ENCODE results near the gene SLC25A43.
A peak's percentile ranks its signal among the peaks of the same experiment; 100 is the strongest.
"Not testable (repeated sequence)": the region's sequence is repeated elsewhere in the genome, so short reads cannot be mapped to it uniquely, and the experiment has no call there.

Gene SLC25A43

GRCh38 chrX:119410027-119410819, 11.1 kb downstream of the SLC25A43 start:
- no peak for DNase-seq

GRCh38 chrX:119410854-119411253, 11.7 kb downstream of the SLC25A43 start:
- DNase-seq, result no peak

DNA sequence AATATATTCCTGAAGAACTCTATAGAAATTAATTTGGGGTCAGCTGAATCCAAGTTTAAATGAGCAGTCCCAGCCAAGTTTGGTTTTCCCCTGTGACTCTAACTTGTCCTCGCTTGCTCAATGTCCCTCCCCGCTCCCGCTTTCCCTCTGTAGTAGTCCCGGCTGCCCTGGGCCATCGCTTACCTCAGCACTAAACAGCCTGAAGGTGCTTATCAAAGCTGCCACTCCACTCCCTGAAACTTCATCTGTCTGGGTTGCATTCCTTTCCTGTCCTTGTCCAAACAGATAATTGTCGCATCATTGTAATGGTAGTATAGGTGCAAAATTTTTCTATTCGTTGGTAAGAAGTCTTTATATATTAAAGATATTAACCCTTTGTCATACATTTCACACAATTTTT, 12.8 kb downstream of the SLC25A43 start:
- no peak for DNase-seq

DNA sequence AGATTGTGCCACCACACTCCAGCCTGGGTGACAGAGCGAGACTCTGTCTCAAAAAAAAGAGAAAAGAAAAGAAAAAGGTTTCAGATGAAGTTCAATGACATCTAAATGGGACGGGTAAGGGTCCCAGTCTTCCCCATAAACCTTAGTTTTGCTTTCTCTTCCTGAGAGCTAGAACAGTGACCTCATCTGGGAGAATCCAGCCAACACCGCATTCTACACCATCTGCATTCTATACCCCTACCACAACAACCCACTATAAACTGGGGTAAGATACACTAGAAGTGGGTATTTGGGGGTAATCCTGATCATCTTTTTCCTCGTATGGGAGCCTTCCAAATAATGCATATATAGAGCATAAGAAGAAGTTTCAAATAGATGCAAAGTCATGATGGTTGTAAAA, 18.2 kb downstream of the SLC25A43 start:
- no peak for DNase-seq

GRCh38 chrX:119417842-119418241, 18.7 kb downstream of the SLC25A43 start:
- no peak for DNase-seq

- no peak for DNase-seq
These were observed 20.0 kb downstream of the SLC25A43 start for GRCh38 chrX:119419146-119419545.

DNA sequence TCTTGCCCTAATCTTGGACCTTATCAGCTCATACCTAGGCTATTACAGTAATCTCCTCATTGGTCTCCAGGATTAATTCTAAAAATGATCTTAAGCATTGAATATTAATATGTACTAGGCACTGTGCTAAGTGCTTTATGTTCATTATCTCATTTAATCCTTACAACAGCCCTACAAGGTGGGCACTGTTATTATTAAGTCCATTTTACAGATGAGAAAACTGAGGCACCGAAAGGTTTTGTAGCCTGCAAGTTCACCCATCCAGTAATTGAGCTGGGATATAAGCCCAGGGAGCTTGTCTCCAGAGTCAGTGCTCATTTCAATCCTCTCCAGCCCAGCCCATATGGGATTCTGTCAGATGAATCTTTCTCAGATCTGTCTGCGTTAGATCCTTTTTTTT, 20.8 kb downstream of the SLC25A43 start:
- no peak for DNase-seq

DNA sequence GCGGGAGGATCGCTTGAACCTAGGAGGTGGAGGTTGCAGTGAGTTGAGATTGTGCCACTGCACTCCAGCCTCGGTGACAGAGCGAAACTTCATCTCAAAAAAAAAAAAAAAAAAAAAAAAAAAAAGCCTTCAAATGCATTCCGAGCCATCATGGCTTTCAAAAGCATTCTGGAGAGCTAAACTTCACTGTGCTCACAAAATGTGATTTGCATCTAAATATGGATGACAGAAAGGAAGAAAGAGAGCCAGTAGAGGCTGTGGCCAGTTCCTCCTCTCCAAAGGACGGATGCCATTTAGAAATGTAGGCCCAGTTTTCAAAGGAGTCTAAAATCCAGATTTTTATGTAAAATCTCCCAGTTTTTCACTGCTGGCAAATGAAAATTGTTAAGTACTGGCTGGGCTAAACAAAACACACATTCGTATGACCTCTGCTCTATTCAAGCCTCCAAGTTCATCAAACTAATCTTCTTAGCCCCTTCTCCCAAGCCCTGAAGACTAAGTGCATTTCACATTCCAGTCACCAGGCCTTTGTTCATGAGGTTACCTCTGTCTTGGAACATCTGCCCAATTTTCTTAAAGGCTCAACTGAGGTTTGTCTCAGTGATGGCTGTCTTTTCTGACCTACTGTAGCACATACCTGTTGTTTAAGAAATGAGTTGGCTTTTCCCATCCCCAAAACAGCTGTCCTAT, 22.0 kb downstream of the SLC25A43 start:
- DNase-seq, result no peak

DNA sequence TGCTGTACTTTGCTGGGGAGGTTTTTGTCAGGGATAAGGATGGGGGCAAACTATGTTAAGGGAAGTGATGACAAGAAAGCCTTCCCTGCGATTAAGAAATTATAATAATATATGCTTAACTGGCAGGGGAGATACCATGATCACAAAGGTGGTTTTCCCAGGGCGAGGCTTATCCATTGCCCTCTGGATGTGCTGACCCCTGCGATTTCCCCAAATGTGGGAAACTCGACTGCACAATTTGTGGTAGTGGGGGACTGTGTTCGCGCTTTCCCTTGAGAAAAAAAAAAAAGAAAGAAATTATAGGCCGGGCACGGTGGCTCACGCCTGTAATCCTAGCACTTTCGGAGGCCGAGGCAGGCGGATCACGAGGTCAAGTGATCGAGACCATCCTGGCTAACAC, 24.5 kb downstream of the SLC25A43 start:
- no peak for DNase-seq

DNA sequence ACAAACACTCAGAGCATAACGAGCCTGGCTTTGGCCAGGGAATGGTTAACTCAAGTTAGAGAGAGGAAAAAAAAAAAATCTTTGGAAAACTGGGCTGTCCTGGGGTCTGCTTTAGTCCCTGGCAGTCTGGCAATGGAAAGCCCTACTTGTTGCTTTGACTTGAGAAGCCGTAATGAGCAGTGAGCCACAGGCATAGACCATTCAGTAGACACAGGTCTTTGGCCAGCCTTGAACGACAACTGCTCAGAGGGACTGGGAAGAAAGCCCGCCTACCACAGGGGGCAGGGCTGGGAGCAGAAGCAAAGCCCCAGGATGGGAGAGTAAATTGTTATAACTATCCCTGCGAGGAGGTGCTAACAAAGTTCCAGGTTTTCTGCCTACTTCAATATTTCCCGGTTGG, 25.9 kb downstream of the SLC25A43 start:
- DNase-seq, result no peak

- DNase-seq, result peak; percentile 4
These were observed 28.1 kb downstream of the SLC25A43 start for GRCh38 chrX:119427024-119427794.

- DNase-seq, result no peak
These were observed 28.7 kb downstream of the SLC25A43 start for GRCh38 chrX:119427795-119428185.

- DNase-seq, result no peak
These were observed 30.3 kb downstream of the SLC25A43 start for GRCh38 chrX:119429471-119429870.

GRCh38 chrX:119441295-119441694, 42.2 kb downstream of the SLC25A43 start:
- not testable (repeated sequence) for DNase-seq

- no peak for DNase-seq
These were observed 43.1 kb downstream of the SLC25A43 start for GRCh38 chrX:119442286-119442685.

- no peak for DNase-seq
These were observed 54.1 kb downstream of the SLC25A43 start for GRCh38 chrX:119453202-119453601.

DNA sequence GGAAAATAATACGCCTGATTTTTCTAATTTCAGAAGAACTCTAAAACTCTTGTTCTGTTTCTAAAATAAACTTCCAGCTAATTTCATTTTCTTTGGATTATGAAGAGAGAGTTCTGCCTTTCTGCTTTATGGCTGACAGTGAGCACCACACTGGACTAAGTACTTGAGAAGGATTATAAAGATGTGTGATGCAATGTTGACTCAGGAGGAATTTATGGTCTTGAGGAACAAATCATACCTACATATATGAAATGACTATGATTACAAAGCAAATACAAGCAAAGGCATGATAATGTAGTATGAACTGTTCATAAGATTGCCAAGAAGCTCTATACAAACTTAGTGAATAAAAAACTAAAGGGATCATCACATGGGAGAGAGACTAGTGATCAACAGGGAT, 56.1 kb downstream of the SLC25A43 start:
- DNase-seq, result no peak

GRCh38 chrX:119459181-119459580, 60.0 kb downstream of the SLC25A43 start:
- no peak for DNase-seq

GRCh38 chrX:119465555-119465954, 66.4 kb downstream of the SLC25A43 start:
- no peak for DNase-seq

DNA sequence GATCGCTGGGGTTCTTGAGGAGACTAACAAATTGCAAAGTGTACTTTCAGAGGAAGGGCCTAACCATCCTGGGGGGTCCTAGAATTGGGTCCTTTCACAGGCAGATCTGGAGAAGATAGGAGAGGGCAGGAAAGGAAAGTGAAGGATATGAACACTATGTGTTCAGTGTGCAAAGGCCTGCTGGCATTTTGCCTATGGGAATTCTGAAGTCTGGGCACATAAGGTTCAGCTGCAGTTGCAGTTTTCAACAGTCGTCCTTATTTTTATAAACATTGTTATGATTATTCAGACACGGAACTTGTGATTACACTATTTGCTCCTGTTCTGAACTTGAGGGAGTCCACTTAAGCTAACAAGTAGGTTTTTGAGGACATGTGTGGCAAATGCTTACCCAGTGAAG, 67.8 kb downstream of the SLC25A43 start:
- DNase-seq, result no peak

DNA sequence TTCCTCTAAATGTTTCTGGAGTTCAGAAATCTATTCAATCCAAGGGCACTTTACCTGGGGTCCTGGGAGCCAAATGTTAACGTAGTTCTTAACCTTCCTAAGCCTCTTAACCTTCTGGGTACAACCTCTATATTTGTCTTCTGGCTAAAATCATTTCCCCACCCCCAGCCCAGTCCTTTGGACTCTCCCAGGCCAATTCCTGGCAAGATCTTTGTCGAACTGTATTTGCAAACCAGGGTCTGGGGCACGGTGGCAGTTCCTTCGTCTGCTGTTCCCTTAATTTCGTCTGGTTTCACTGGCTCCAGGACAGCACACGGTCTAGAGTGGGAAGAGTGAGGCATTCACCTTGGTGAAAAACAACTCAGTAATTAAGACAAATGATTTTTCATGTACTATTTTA, 68.3 kb downstream of the SLC25A43 start:
- no peak for DNase-seq

- DNase-seq, result peak; percentile 88
These were observed 68.9 kb downstream of the SLC25A43 start, which contains the start of gene SLC25A5 for GRCh38 chrX:119467842-119468550. TSS of gene SLC25A5 (plus strand) at chrX:119468444. CDS start at chrX:119468516, 72 bp downstream.

Measured in CD4-positive, alpha-beta T cell treated with Interleukin-17A for 1 hour (primary cell).